AG08396 (cell line): ENCODE measurements around the gene RLN3.

Experiments used
- DNase-seq: peaks from one replicate; pipeline ENCODE4 v3.0.0; 2012; ENCODE audit warnings: low spot score, mixed read lengths

RLN3 gene

GRCh38 chr19:14027856-14028450, at the start of gene RLN3:
RLN3 (plus strand) TSS chr19:14028148; CDS start chr19:14028205, 57 bp downstream.
- DNase-seq: no peak

GRCh38 chr19:13978351-13979243, 49.4 kb upstream of the RLN3 start:
- DNase-seq: peak; percentile 51

- no peak for DNase-seq
These were observed 48.7 kb upstream of the RLN3 start for GRCh38 chr19:13979244-13979615.

GRCh38 chr19:13979686-13980085, 48.3 kb upstream of the RLN3 start:
- no peak for DNase-seq

- no peak for DNase-seq
These were observed 47.6 kb upstream of the RLN3 start for GRCh38 chr19:13980340-13980739.

GRCh38 chr19:13981021-13981420, 46.9 kb upstream of the RLN3 start:
- no peak for DNase-seq

GRCh38 chr19:13981467-13981866, 46.5 kb upstream of the RLN3 start:
- no peak for DNase-seq

- no peak for DNase-seq
These were observed 45.9 kb upstream of the RLN3 start for GRCh38 chr19:13981988-13982501.

- no peak for DNase-seq
These were observed 45.2 kb upstream of the RLN3 start for GRCh38 chr19:13982773-13983172.

- DNase-seq: no peak
These were observed 44.6 kb upstream of the RLN3 start for GRCh38 chr19:13983213-13983889.

- DNase-seq: no peak
These were observed 43.8 kb upstream of the RLN3 start for GRCh38 chr19:13984186-13984585.

GRCh38 chr19:13984875-13985741, 42.8 kb upstream of the RLN3 start:
- DNase-seq: no peak

- DNase-seq: no peak
These were observed 42.1 kb upstream of the RLN3 start for GRCh38 chr19:13985771-13986347.

GRCh38 chr19:13986348-13986904, 41.5 kb upstream of the RLN3 start:
- DNase-seq: peak; percentile 96

GRCh38 chr19:13987101-13987890, 40.7 kb upstream of the RLN3 start:
- no peak for DNase-seq

GRCh38 chr19:13989487-13989886, 38.5 kb upstream of the RLN3 start:
- no peak for DNase-seq

- no peak for DNase-seq
These were observed 37.9 kb upstream of the RLN3 start for GRCh38 chr19:13990085-13990484.

GRCh38 chr19:13992025-13992424, 35.9 kb upstream of the RLN3 start:
- DNase-seq: no peak

GRCh38 chr19:13993590-13994300, 34.2 kb upstream of the RLN3 start:
- no peak for DNase-seq
